Ishikawa (cell line): ENCODE measurements around the gene TAF12.

Experiments
- CEBPB ChIP-seq: IDR thresholded peaks from 2 replicates; pipeline ENCODE4 v1.6.1; 2012
- CREB1 ChIP-seq: IDR thresholded peaks from 2 replicates; pipeline ENCODE4 v1.6.1; 2012; ENCODE audit warnings: low read depth
- EGR1 ChIP-seq: IDR thresholded peaks from 2 replicates; pipeline ENCODE4 v1.6.1; 2012
- EP300 ChIP-seq: IDR thresholded peaks from 2 replicates; pipeline ENCODE4 v1.6.1; 2012; ENCODE audit warnings: borderline replicate concordance
- FOXM1 ChIP-seq: IDR thresholded peaks from 2 replicates; pipeline ENCODE4 v1.6.1; 2012; ENCODE audit warnings: low read depth, borderline replicate concordance
- MAX ChIP-seq: IDR thresholded peaks from 2 replicates; pipeline ENCODE4 v1.6.1; 2012
- NFIC ChIP-seq: IDR thresholded peaks from 2 replicates; pipeline ENCODE4 v1.6.1; 2012
- RAD21 ChIP-seq: IDR thresholded peaks from 2 replicates; pipeline ENCODE4 v1.6.1; 2012; ENCODE audit warnings: low read depth
- TAF1 ChIP-seq: IDR thresholded peaks from 2 replicates; pipeline ENCODE4 v1.6.1; 2012; ENCODE audit warnings: low read depth, mild to moderate bottlenecking
- TCF12 ChIP-seq: IDR thresholded peaks from 2 replicates; pipeline ENCODE4 v1.6.1; 2012; ENCODE audit warnings: low read depth
- TEAD4 ChIP-seq: IDR thresholded peaks from 2 replicates; pipeline ENCODE4 v1.6.1; 2012
- YY1 ChIP-seq: IDR thresholded peaks from 2 replicates; pipeline ENCODE4 v1.6.1; 2012; ENCODE audit warnings: low read depth
- ZBTB7A ChIP-seq: IDR thresholded peaks from 2 replicates; pipeline ENCODE4 v1.6.1; 2012; ENCODE audit warnings: low read depth
- TF ChIP-seq, protein P1 (sequence below): IDR thresholded peaks from 2 replicates; pipeline ENCODE4 v1.6.1; 2012
- TF ChIP-seq, protein P2 (sequence below): IDR thresholded peaks from 2 replicates; pipeline ENCODE4 v1.6.1; 2012; ENCODE audit warnings: low read depth, mild to moderate bottlenecking

TAF12 gene

DNA sequence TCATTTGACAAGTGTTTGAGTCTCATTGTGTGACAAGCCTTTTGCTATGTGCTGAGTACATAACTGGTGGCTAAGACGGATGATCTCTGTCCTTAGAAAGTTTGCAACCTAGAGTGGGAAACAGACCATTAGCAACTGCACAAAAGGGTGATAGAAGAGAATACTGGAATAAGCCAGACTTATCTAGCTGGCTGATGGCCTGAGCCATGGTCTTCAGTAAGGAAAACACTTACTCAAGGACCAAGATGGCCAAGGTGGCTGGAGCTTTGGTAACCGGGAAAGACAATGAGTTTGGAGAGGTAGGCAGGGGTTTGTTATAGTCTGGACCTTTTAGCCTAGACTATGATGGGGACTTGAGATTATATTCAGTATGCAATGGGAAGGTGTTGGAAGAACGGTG lies 1.6 kb upstream of the TAF12 start:
- TF ChIP-seq, protein P1, sequence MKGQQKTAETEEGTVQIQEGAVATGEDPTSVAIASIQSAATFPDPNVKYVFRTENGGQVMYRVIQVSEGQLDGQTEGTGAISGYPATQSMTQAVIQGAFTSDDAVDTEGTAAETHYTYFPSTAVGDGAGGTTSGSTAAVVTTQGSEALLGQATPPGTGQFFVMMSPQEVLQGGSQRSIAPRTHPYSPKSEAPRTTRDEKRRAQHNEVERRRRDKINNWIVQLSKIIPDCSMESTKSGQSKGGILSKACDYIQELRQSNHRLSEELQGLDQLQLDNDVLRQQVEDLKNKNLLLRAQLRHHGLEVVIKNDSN, result no peak
- TF ChIP-seq CREB1, result no peak
- TF ChIP-seq CEBPB, result no peak
- TF ChIP-seq YY1, result no peak
- TF ChIP-seq TEAD4, result no peak
- TF ChIP-seq FOXM1, result no peak
- no peak for TF ChIP-seq MAX
- no peak for TF ChIP-seq TAF1
- no peak for TF ChIP-seq RAD21

- TF ChIP-seq RAD21, result no peak
- TF ChIP-seq, protein P1, result no peak
- TF ChIP-seq NFIC, result no peak
- TF ChIP-seq EP300, result no peak
- TF ChIP-seq, protein P2, sequence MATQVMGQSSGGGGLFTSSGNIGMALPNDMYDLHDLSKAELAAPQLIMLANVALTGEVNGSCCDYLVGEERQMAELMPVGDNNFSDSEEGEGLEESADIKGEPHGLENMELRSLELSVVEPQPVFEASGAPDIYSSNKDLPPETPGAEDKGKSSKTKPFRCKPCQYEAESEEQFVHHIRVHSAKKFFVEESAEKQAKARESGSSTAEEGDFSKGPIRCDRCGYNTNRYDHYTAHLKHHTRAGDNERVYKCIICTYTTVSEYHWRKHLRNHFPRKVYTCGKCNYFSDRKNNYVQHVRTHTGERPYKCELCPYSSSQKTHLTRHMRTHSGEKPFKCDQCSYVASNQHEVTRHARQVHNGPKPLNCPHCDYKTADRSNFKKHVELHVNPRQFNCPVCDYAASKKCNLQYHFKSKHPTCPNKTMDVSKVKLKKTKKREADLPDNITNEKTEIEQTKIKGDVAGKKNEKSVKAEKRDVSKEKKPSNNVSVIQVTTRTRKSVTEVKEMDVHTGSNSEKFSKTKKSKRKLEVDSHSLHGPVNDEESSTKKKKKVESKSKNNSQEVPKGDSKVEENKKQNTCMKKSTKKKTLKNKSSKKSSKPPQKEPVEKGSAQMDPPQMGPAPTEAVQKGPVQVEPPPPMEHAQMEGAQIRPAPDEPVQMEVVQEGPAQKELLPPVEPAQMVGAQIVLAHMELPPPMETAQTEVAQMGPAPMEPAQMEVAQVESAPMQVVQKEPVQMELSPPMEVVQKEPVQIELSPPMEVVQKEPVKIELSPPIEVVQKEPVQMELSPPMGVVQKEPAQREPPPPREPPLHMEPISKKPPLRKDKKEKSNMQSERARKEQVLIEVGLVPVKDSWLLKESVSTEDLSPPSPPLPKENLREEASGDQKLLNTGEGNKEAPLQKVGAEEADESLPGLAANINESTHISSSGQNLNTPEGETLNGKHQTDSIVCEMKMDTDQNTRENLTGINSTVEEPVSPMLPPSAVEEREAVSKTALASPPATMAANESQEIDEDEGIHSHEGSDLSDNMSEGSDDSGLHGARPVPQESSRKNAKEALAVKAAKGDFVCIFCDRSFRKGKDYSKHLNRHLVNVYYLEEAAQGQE, result no peak
- no peak for TF ChIP-seq MAX
- no peak for TF ChIP-seq CREB1
- TF ChIP-seq ZBTB7A, result no peak
- no peak for TF ChIP-seq YY1
- TF ChIP-seq FOXM1, result no peak
- TF ChIP-seq TAF1, result no peak
- no peak for TF ChIP-seq EGR1
- TF ChIP-seq TCF12, result no peak
- TF ChIP-seq CEBPB, result no peak
- TF ChIP-seq TEAD4, result no peak
Observed at GRCh38 chr1:28642056-28642846, 616 bp downstream of the TAF12 start.

DNA sequence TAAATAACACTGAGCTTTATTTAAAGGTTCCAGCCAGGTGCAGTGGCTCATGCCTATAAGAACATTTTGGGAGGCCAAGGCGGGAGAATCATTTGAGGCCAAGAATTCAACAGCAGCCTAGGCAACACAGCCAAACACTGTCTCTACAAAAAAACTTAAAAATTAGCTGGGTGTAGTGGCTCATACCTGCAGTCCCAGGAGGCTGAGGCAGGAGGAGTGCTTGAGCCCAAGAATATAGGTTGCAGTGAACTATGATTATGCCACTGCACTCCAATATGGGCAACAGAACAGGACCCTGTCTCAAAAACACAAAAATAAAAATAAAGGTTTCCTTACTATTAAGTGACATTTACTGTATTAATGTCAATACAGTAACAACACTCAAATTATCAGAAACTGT lies 2.1 kb downstream of the TAF12 start:
- TF ChIP-seq ZBTB7A (no peak), TAF1 (no peak), EP300 (no peak), MAX (no peak), FOXM1 (no peak), CEBPB (no peak)
- TF ChIP-seq, protein P1, result no peak
- TF ChIP-seq, protein P2, result no peak

- TF ChIP-seq NFIC (no peak), CREB1 (no peak), FOXM1 (no peak), TCF12 (no peak), YY1 (no peak), MAX (no peak), RAD21 (no peak), EP300 (no peak), TAF1 (no peak), ZBTB7A (no peak), TEAD4 (no peak), EGR1 (no peak), CEBPB (no peak)
- TF ChIP-seq, protein P1, result no peak
- TF ChIP-seq, protein P2, result no peak
Observed at GRCh38 chr1:28632560-28632959, 10.3 kb downstream of the TAF12 start.
